ENCODE results near the gene CORT. TPM values are rescaled to one million over a fixed set of nuclear protein-coding genes. Genes with fewer than 3 reads are reported as not detected.
"Not testable (repeated sequence)": the region's sequence is repeated elsewhere in the genome, so short reads cannot be mapped to it uniquely, and the experiment has no call there.

CORT gene, protein sequence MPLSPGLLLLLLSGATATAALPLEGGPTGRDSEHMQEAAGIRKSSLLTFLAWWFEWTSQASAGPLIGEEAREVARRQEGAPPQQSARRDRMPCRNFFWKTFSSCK
- total RNA-seq: not detected
- long read RNA-seq: 0 reads

- no peak for DNase-seq (ENCODE audit: low spot score)
Observed at GRCh38 chr1:10449751-10450150, at the start of gene CORT. CORT (plus strand) TSS chr1:10450031; CDS start chr1:10450224, 193 bp downstream.

GRCh38 chr1:10401281-10401680, 48.5 kb upstream of the CORT start:
- no peak for DNase-seq (ENCODE audit: low spot score)

DNA sequence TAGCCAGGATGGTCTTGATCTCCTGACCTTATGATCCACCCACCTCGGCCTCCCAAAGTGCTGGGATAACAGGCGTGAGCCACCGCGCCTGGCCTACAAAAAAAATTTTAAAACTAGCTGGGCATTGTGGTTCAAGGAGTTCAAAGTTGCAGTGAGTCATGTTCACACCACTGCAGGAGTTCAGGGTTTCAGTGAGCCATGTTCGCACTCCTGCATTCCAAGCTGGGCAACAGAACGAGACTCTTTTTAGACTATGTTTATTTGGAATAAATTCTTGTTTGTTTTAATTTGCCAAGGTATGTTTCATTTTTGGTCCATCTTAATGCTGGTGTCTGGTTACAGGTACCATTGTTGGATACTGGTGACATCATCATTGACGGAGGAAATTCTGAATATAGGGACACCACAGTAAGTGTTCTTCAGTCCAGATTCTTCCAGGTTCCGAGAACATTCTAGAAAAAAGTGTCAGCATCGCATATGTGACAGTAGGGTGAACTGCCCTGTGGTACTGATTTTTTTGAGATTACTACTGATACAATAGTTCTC, 47.0 kb upstream of the CORT start:
- no peak for DNase-seq (ENCODE audit: low spot score)

GRCh38 chr1:10407201-10407600, 42.6 kb upstream of the CORT start:
- DNase-seq (ENCODE audit: low spot score): no peak

DNA sequence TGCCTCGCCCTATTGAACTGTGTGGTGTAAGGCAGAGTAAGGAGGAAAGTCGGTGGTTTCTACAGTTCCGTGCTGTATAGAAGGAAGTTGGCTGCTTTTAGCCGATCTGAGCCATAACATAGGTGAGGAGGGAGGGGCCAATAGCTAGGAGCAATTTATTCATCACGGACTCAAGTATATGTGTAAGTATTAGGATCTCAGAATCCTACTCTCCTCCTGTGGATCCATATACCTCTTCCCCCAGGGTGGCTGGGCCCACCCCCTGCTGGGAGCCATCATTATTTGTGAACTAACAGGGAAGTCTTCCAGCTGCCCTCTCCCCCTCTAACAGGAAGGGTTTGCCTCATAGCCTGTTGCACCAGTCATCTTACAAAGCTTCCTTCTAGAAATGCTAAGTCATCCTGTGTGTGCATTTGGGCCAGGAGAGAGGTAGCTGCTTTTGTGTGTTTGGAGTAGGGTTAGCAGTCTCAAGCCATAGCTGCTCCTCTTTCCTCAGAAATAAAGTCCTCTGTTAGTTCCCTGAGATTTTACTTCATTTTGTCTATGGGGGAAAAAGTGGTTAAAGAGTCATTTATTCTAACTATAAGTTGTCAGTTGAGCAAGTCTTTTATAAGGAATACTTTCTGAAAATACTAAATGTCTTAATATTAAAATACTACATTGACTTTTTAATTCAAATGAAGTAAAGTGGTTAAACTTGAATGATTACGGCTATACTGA, 34.5 kb upstream of the CORT start:
- DNase-seq (ENCODE audit: low spot score): no peak

GRCh38 chr1:10415967-10416366, 33.9 kb upstream of the CORT start:
- DNase-seq (ENCODE audit: low spot score): not testable (repeated sequence)

DNA sequence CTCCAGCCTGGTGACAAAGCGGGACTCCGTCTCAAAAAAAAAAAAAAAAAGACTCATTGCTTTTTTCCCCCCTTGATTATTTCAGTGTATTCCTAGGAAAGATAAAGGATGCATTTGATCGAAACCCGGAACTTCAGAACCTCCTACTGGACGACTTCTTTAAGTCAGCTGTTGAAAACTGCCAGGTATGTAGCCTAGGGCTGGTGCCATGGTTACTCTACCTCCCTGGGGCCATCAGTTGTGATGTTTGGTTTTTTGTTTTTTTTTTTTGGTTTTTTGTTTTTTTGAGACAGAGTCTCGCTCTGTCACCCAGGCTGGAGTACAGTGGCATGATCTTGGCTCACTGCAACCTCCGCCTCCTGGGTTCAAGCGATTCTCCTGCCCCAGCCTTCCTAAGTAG, 31.1 kb upstream of the CORT start:
- DNase-seq (ENCODE audit: low spot score): not testable (repeated sequence)

DNA sequence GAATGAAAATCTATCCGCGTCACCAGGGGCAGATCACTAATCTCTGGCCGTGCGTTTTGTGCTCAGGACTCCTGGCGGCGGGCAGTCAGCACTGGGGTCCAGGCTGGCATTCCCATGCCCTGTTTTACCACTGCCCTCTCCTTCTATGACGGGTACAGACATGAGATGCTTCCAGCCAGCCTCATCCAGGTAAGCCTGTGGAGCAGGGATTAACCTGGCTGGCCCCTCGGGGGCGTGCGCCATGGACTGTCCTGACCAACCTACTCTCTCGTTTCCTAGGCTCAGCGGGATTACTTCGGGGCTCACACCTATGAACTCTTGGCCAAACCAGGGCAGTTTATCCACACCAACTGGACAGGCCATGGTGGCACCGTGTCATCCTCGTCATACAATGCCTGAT, 30.5 kb upstream of the CORT start:
- DNase-seq (ENCODE audit: low spot score): no peak

GRCh38 chr1:10421637-10422036, 28.2 kb upstream of the CORT start:
- no peak for DNase-seq (ENCODE audit: low spot score)

- DNase-seq (ENCODE audit: low spot score): no peak
Observed at GRCh38 chr1:10424034-10424433, 25.8 kb upstream of the CORT start.

GRCh38 chr1:10424651-10425050, 25.2 kb upstream of the CORT start:
- no peak for DNase-seq (ENCODE audit: low spot score)

DNA sequence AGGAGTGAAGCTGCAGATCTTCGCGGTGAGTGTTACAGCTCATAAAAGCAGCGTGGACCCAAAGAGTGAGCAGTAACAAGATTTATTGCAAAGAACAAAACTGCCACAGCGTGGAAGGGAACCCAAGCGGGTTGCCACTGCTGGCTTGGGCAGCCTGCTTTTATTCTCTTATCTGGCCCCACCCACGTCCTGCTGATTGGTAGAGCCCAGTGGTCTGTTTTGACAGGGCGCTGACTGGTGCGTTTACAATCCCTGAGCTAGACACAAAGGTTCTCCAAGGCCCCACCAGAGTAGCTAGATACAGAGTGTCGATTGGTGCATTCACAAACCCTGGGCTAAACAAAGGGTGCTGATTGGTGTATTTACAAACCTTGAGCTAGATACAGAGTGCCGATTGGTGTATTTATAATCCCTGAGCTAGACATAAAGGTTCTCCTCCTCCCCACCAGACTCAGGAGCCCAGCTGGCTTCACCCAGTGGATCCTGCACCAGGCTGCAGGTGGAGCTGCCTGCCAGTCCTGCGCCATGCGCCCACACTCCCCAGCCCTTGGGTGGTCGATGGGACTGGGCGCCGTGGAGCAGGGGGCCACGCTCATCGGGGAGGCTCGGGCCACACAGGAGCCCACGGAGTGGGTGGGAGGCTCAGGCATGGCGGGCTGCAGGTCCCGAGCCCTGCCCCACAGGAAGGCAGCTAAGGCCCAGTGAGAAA, 23.9 kb upstream of the CORT start:
- not testable (repeated sequence) for DNase-seq (ENCODE audit: low spot score)

GRCh38 chr1:10426535-10426848, 23.3 kb upstream of the CORT start:
- DNase-seq (ENCODE audit: low spot score): not testable (repeated sequence)

DNA sequence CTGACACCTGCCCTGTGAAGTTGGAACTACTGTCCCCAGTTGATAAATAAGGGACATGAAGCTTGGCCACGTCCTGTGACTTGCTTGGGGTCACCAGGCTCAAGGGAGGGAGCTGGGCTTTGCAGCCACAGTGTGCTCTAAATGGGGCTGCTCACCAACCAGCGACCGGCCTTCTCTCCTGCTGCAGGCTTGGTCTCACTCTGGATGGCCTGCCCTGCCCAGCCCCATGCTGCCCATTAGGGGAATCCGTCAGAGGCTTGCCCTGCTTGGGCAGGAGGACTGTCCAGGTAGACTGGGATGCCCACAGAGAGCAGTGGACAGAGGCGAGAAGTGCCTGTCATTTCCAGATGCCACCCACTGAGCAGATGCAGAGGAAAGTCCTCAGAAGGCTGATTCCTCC, 20.8 kb upstream of the CORT start:
- no peak for DNase-seq (ENCODE audit: low spot score)

GRCh38 chr1:10429868-10430215, 20.0 kb upstream of the CORT start:
- DNase-seq (ENCODE audit: low spot score): no peak

DNA sequence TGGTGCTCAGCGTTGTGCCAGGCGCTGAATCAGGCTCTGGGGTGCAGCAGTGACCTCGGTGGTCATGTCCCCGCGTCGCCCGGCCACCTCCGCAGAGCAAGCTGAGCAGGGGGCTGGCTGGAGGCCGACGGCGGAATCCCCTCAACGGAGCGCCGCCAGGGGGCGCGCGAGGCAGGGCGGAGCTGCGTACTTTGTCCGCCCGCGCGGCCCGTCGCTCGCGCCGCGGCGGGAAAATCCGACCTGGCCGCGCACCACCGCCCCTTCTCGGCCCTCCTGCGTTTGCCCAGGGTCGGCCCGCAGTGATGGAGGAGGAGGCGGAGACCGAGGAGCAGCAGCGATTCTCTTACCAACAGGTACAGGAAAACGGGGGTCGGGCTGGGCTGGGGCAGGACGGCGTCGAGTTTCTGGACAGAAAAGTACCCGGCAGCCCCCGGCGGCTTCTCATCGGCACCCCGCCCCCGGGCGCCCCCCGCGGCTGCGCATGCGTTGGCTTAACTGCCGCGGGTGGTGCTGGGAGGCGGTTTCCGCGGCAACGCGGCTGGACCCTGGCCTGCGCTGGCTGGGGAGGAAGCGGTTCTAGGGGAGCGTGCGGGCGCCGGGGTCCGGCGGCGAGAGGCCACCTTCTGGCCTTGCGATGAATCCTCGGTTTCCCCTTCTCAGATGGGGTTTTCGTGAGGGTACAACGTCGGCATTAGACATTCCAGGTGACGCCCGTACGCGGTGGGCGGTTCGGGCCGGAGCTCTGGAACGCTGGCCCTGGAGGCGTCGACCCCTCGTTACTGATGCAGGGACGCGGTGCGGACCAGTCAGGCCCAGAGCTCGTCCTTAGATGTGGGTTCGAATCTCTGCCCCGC, 19.4 kb upstream of the CORT start, which contains the start of gene CENPS:
Gene CENPS (plus strand): TSS at position 218 of the 854 bp plus-strand sequence. CDS start 85 bp downstream, at position 303.
- peak; percentile 98 for DNase-seq (ENCODE audit: low spot score)

DNA sequence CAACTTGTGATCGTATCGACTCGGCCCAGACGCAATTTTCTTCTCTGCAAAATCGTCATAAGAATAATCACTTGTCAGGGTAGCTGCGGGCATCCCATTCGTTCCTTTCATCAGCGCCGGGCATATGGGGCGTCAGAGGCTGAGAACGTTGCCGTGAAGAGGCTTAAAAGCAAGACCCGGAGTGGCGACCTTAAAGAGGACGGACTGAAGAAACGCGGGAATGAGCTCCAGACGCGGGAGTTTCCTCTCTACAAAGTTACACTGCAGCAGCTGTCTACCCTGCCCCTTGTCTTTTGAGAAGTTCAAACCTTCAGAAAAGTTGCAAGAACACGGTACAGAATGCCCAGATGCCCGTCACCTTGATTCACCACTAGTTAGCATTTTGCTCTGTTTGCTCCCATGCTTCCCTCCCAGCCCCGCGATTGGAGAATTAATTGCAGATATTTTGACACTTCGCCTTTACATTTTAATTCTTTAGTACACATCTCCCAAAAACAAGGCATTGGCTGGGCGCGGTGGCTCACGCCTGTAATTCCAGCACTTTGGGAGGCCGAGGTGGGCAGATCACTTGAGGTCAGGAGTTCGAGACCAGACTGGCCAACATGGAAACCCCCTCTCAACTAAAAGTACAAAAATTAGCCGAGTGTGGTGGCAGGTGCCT, 18.6 kb upstream of the CORT start:
- DNase-seq (ENCODE audit: low spot score): no peak

DNA sequence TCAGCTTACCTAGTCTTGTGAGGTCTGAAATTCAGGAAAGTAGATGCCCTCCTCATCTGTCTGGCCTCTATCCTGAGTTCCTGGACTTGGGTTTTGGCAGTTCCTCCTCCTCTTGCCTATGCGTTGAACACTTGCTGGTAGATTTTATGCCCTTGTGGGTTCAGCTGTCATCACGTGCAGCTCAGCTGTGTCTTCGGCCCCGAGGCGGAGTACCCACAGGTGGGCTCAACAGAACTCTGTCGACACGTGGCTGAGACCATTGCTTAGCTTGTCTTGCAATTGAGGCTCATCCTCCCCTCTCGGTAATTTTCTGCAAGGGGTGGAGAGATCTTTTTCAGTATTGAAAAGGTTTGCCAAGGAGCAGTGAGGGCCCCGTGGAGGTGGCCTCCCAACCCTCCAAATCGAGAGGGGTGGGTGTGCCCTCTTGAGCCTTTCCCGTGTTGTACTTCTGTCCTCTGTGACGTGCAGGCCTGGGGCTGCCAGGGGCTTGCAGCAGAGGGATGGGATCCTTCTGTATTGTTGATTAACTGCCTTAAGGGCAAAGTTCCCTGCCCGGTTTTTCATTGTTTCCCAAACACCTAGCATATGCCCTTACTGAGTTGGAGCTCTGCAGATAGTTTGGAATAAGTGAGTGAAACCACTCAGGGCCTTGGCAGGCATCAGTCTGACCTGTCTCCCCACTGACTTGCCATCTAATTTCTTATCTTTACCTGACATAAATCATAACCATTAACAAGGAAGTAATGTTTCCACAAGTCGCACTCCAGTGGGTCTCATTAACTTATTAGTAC, 16.7 kb upstream of the CORT start:
- DNase-seq (ENCODE audit: low spot score): no peak

- no peak for DNase-seq (ENCODE audit: low spot score)
Observed at GRCh38 chr1:10433790-10434189, 16.0 kb upstream of the CORT start.

- DNase-seq (ENCODE audit: low spot score): no peak
Observed at GRCh38 chr1:10434590-10434989, 15.2 kb upstream of the CORT start.
